Fibroblast of villous mesenchyme (primary cell): ENCODE data around the gene MAP4K4. TPM values are rescaled to one million over a fixed set of nuclear protein-coding genes. Genes with fewer than 3 reads are reported as not detected.

Experiments used
- DNase-seq: peaks from one replicate; pipeline ENCODE4 v3.0.0-alpha.2; 2010; ENCODE audit warnings: low read depth
- H3K4me3 ChIP-seq: 2 replicates; pipeline ENCODE4 v1.5.1; 2011; ENCODE audit warnings: low read depth, mild to moderate bottlenecking, low read length
- total RNA-seq: library from RNA; depleted of rRNA; stranded (reverse); fragments of >200 nt; gene quantifications from 2 replicates; pipeline ENCODE4 v1.2.3, GENCODE V29; 2012
- TF ChIP-seq, protein P1 (sequence below): IDR thresholded peaks from 2 replicates; pipeline ENCODE4 v1.5.1; 2012; ENCODE audit warnings: low read depth, mild to moderate bottlenecking, low read length; ENCODE audit not compliant: insufficient read depth

Gene MAP4K4
- total RNA-seq, 1 donor = 95.0 TPM

DNA sequence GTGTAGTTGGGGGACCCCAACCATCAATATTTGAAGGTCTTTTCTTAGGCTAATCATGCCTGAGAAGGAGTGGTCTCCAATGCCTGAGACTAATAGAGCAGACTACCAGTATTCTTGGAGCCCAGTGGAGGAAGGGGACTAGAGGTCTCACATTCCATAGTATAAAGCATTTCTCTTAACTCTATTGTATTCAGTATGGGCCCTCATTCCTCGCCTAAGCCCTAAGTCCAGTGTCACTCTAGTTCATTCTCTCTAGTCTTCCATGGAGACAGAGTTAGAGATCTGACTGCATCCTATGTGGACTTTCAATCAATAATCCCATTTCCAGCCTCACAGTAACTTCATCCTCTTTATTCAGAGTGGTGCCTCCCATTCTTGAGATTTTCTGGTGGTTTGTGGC is 29.7 kb upstream of the MAP4K4 start:
- TF ChIP-seq, protein P1, sequence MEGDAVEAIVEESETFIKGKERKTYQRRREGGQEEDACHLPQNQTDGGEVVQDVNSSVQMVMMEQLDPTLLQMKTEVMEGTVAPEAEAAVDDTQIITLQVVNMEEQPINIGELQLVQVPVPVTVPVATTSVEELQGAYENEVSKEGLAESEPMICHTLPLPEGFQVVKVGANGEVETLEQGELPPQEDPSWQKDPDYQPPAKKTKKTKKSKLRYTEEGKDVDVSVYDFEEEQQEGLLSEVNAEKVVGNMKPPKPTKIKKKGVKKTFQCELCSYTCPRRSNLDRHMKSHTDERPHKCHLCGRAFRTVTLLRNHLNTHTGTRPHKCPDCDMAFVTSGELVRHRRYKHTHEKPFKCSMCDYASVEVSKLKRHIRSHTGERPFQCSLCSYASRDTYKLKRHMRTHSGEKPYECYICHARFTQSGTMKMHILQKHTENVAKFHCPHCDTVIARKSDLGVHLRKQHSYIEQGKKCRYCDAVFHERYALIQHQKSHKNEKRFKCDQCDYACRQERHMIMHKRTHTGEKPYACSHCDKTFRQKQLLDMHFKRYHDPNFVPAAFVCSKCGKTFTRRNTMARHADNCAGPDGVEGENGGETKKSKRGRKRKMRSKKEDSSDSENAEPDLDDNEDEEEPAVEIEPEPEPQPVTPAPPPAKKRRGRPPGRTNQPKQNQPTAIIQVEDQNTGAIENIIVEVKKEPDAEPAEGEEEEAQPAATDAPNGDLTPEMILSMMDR = no peak
- DNase-seq = no peak
- H3K4me3 ChIP-seq = no peak overlapping the region

DNA sequence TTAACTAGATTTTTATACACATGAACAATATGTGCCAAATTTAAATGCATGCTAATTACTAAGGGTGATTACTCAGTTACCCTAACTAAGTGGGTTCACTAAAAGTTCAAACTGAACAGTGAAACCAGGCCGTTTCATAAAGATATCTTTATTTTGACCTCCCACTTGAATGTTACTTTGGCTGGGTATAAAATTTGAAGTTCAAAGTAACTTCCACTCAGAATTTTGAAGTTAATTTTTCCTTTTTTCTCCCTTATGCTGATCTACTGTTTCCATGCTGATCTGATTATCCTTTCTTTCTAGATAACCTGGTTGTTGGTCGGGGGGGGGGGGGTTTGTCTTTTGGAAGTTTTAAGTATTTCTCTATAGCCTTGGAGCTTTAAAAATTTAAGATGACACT is 25.5 kb upstream of the MAP4K4 start:
- TF ChIP-seq, protein P1 = no peak
- DNase-seq = no peak
- no peak overlapping the region for H3K4me3 ChIP-seq

DNA sequence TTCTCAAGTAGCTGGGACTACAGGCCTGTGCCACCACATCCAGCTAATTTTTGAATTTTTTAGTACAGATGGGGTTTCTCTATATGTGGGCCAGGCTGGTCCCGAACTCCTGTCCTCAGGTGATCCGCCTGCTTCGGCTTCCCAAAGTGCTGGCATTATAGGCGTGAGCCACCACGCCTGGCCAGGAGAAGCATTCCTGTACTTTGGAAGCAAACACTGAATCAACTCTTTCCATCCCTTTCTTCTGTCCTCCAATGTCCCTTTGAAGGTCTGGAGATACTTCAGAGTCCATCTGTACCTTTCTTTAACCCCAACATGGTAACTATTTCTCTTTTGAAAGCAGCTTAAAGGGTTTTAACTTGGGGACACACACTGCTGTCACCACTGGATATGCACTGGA is 23.6 kb upstream of the MAP4K4 start:
- DNase-seq = no peak
- H3K4me3 ChIP-seq = no peak overlapping the region
- TF ChIP-seq, protein P1 = no peak

- DNase-seq = no peak
Observed at GRCh38 chr2:101675512-101675911, 22.0 kb upstream of the MAP4K4 start.

DNA sequence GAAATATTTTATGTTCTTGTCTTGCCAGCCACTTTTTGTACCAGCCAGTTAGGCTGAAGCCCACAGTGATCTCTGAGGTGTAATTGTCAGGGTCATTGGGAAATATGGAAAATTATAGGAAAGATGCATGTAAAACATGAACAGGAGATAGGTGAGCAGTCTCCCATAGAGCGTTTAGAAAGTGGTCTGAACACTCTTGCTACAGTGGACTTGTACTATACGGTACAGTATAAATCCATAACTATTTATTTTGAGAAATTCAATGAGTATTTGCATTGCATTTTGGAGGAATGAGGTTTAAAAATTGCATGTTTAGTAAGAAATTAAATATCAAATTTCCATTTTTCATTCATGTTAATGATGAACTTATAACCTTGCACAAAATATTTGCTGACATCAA is 20.8 kb upstream of the MAP4K4 start:
- H3K4me3 ChIP-seq = no peak overlapping the region
- no peak for DNase-seq
- TF ChIP-seq, protein P1 = no peak

More at GRCh38 chr2:101675512-101675911, 22.0 kb upstream of the MAP4K4 start:
- TF ChIP-seq, protein P1 = no peak
- H3K4me3 ChIP-seq = no peak overlapping the region

- H3K4me3 ChIP-seq = no peak overlapping the region
- TF ChIP-seq, protein P1 = no peak
- no peak for DNase-seq
Observed at GRCh38 chr2:101677658-101678057, 19.8 kb upstream of the MAP4K4 start.

DNA sequence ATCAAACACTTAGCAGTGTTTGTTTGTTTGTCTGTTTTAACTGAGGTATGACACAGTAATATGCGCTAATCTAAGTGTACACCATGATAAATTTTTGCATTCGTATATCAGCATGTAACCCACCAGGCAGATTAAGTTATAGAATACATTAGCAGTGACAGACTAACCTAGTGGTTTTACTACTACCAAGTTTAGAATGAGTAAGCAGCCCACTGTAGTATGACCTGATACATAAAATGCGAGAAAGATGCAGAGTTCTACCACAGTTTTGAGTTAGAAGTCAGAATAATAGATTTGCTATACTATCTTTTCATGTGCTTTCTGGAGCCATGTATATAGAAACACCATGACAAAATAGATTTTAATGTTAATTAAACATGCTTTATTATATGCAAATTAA is 19.1 kb upstream of the MAP4K4 start:
- no peak for DNase-seq
- no peak overlapping the region for H3K4me3 ChIP-seq
- TF ChIP-seq, protein P1 = no peak
